Measurements from ENCODE around the gene MARCHF10.

Gene MARCHF10

GRCh38 chr17:62676952-62677596 lies 131.0 kb downstream of the MARCHF10 start:
- DNase-seq (ENCODE audit: low read depth in 2 of 2): no peak

GRCh38 chr17:62676231-62676943 lies 131.7 kb downstream of the MARCHF10 start:
- DNase-seq (ENCODE audit: low read depth in 2 of 2): no peak

- no peak for DNase-seq (ENCODE audit: low read depth in 2 of 2)
Observed at GRCh38 chr17:62675701-62676100, 132.4 kb downstream of the MARCHF10 start.

- no peak for DNase-seq (ENCODE audit: low read depth in 2 of 2)
Observed at GRCh38 chr17:62675260-62675659, 132.9 kb downstream of the MARCHF10 start.

- DNase-seq (ENCODE audit: low read depth in 2 of 2): no peak
Observed at GRCh38 chr17:62674841-62675240, 133.3 kb downstream of the MARCHF10 start.

- DNase-seq (ENCODE audit: low read depth in 2 of 2): no peak
Observed at GRCh38 chr17:62674363-62674739, 133.8 kb downstream of the MARCHF10 start.

- DNase-seq (ENCODE audit: low read depth in 2 of 2): no peak
Observed at GRCh38 chr17:62673614-62674362, 134.3 kb downstream of the MARCHF10 start.

GRCh38 chr17:62672957-62673356 lies 135.2 kb downstream of the MARCHF10 start:
- DNase-seq (ENCODE audit: low read depth in 2 of 2): no peak

- DNase-seq (ENCODE audit: low read depth in 2 of 2): no peak
Observed at GRCh38 chr17:62671553-62671952, 136.6 kb downstream of the MARCHF10 start.

- no peak for DNase-seq (ENCODE audit: low read depth in 2 of 2)
Observed at GRCh38 chr17:62670202-62670821, 137.8 kb downstream of the MARCHF10 start.

- DNase-seq (ENCODE audit: low read depth in 2 of 2): no peak
Observed at GRCh38 chr17:62668091-62668804, 139.9 kb downstream of the MARCHF10 start.

- DNase-seq (ENCODE audit: low read depth in 2 of 2): no peak
Observed at GRCh38 chr17:62666801-62667591, 141.1 kb downstream of the MARCHF10 start.

- no peak for DNase-seq (ENCODE audit: low read depth in 2 of 2)
Observed at GRCh38 chr17:62666061-62666800, 141.9 kb downstream of the MARCHF10 start.

GRCh38 chr17:62665599-62665998 lies 142.5 kb downstream of the MARCHF10 start:
- no peak for DNase-seq (ENCODE audit: low read depth in 2 of 2)

- no peak for DNase-seq (ENCODE audit: low read depth in 2 of 2)
Observed at GRCh38 chr17:62664336-62665120, 143.6 kb downstream of the MARCHF10 start.

- DNase-seq (ENCODE audit: low read depth in 2 of 2): no peak
Observed at GRCh38 chr17:62663304-62663703, 144.8 kb downstream of the MARCHF10 start.

- no peak for DNase-seq (ENCODE audit: low read depth in 2 of 2)
Observed at GRCh38 chr17:62662855-62663254, 145.3 kb downstream of the MARCHF10 start.

- DNase-seq (ENCODE audit: low read depth in 2 of 2): no peak
Observed at GRCh38 chr17:62661337-62661736, 146.8 kb downstream of the MARCHF10 start.

GRCh38 chr17:62660629-62661118 lies 147.4 kb downstream of the MARCHF10 start:
- no peak for DNase-seq (ENCODE audit: low read depth in 2 of 2)

Data from stimulated activated CD8-positive, alpha-beta memory T cell treated with anti-CD3 and anti-CD28 coated beads, Interleukin-7, amount 100 ng/mL, for 1 hour (primary cell).